Panc1 (cell line): ENCODE data around the gene TUSC7. TPM values are rescaled to one million over a fixed set of nuclear protein-coding genes. Genes with fewer than 3 reads are reported as not detected.

Experiments used
- ATAC-seq: fragments of 200-7000 bp; cut with Tn5 transposase; 2 replicates; pipeline ENCODE4 v1.9.1; 2020; ENCODE audit warnings: mild to moderate bottlenecking, moderate library complexity
- Bru-seq: library from RNA; stranded (reverse); fragments of 400-500 nt; gene quantifications from one replicate; lab custom pipeline; 2021; lab: Mats Ljungman, UMichigan
- BruChase-seq, 2 experiments: library from RNA; stranded (reverse); fragments of 400-500 nt; gene quantifications; one replicate each; lab custom pipeline; 2021; lab: Mats Ljungman, UMichigan
- BruUV-seq: library from RNA; stranded (reverse); fragments of 400-500 nt; replicated peaks from 2 replicates; lab custom pipeline; 2021; lab: Mats Ljungman, UMichigan
- CTCF ChIA-PET: fragments of 300-600 bp; sonication (Branson Sonifier 250); formaldehyde crosslinking; loops from one replicate; lab custom pipeline; 2022; ENCODE audit warnings: antibody characterized with exemption; lab: Charles Lee
- POLR2A ChIA-PET: fragments of 300-600 bp; sonication (Branson Sonifier 250); formaldehyde crosslinking; loops from one replicate; lab custom pipeline; 2022; ENCODE audit warnings: antibody characterized with exemption; lab: Charles Lee
- DNase-seq: peaks from one replicate; pipeline ENCODE4 v3.0.0-alpha.2; 2010; ENCODE audit warnings: low read depth, low spot score
- H3K27ac ChIP-seq: 2 replicates; pipeline ENCODE4 v1.5.1; 2011; ENCODE audit warnings: mild to moderate bottlenecking, low read length, inconsistent platforms
- H3K27me3 ChIP-seq: fragments of 200-500 bp; sonication (Bioruptor generic); 2 replicates; pipeline ENCODE4 v1.6.0; 2014; ENCODE audit warnings: low read length, inconsistent platforms; ENCODE audit not compliant: control insufficient read depth, insufficient read depth
- H3K36me3 ChIP-seq: fragments of 200-500 bp; sonication (Bioruptor generic); 2 replicates; pipeline ENCODE4 v1.5.1; 2014; ENCODE audit warnings: inconsistent platforms, mild to moderate bottlenecking, low read length, moderate library complexity; ENCODE audit not compliant: control insufficient read depth, insufficient read depth
- H3K4me1 ChIP-seq: 2 replicates; pipeline ENCODE4 v1.5.1; 2011; ENCODE audit warnings: inconsistent platforms, mild to moderate bottlenecking, low read length, moderate library complexity; ENCODE audit not compliant: control insufficient read depth, insufficient read depth
- H3K4me3 ChIP-seq, 2 experiments: 2 replicates each; pipeline ENCODE4 v1.5.1; 2011 to 2012; ENCODE audit warnings: low read depth in 2 of 2, low read length in 2 of 2, mild to moderate bottlenecking in 2 of 2, inconsistent platforms in 1 of 2, moderate library complexity in 1 of 2
- H3K9me3 ChIP-seq: fragments of 200-500 bp; sonication (Bioruptor generic); 2 replicates; pipeline ENCODE4 v1.5.1; 2014; ENCODE audit warnings: low read depth, mild to moderate bottlenecking, inconsistent platforms, low read length, moderate library complexity; ENCODE audit not compliant: control insufficient read depth, insufficient read depth
- POLR2AphosphoS5 ChIP-seq: IDR thresholded peaks from 2 replicates; pipeline ENCODE4 v1.6.1; 2012; ENCODE audit warnings: mild to moderate bottlenecking, low read depth, low read length, moderate library complexity
- REST ChIP-seq, 2 experiments: IDR thresholded peaks; 2 replicates each; pipeline ENCODE4 v1.6.1; 2011 to 2012; ENCODE audit warnings: low read depth in 2 of 2, control low read depth in 1 of 2, low read length in 1 of 2, mild to moderate bottlenecking in 1 of 2, moderate library complexity in 1 of 2; ENCODE audit not compliant: insufficient read depth in 1 of 2
- SIN3A ChIP-seq: IDR thresholded peaks from 2 replicates; pipeline ENCODE4 v1.6.1; 2012; ENCODE audit warnings: low read depth, mild to moderate bottlenecking, low read length, moderate library complexity, borderline replicate concordance; ENCODE audit not compliant: insufficient read depth
- TCF7L2 ChIP-seq: IDR thresholded peaks from 2 replicates; pipeline ENCODE4 v1.6.1; 2011; ENCODE audit warnings: mild to moderate bottlenecking, low read depth, low read length, inconsistent platforms
- in situ Hi-C: cut with HindIII; loops from 2 replicates; pipeline ENCODE4 v1.10.0; 2016; ENCODE audit warnings: low sequenced_read_pairs, low pct_unique_long_range_greater_than_20kb
- intact Hi-C: fragments of 100-400 bp; cut with micrococcal nuclease; formaldehyde crosslinking; loops from one replicate; pipeline ENCODE4 v1.10.0; 2022; ENCODE audit not compliant: unreplicated experiment
- long read RNA-seq: library from polyadenylated mRNA; unstranded; transcript quantifications from one replicate; pipeline ENCODE4 v2.0.0, GENCODE V29; 2021; ENCODE audit not compliant: unreplicated experiment
- polyA plus RNA-seq: library from polyadenylated mRNA; unstranded; fragments of >200 nt; gene quantifications from one replicate; pipeline ENCODE4 v1.2.1, GENCODE V29; 2012; ENCODE audit warnings: missing spikeins; ENCODE audit not compliant: insufficient read length
- total RNA-seq: library from RNA; stranded (reverse); gene quantifications from one replicate; pipeline ENCODE4 v1.2.1, GENCODE V29; 2021; ENCODE audit not compliant: unreplicated experiment
- TF ChIP-seq, protein P1 (sequence below): fragments of 450-650 bp; IDR thresholded peaks from 2 replicates; pipeline ENCODE4 v1.5.1; 2017; ENCODE audit warnings: mild to moderate bottlenecking

The TUSC7 gene
- total RNA-seq, result not detected
- not detected for polyA plus RNA-seq
- Bru-seq, nascent RNA, result not detected
- BruChase-seq, experiment 1, labeled RNA remaining after a 2-hour chase, result not detected
- not detected for BruChase-seq, experiment 2, labeled RNA remaining after a 6-hour chase
- long read RNA-seq, result 0 reads

DNA sequence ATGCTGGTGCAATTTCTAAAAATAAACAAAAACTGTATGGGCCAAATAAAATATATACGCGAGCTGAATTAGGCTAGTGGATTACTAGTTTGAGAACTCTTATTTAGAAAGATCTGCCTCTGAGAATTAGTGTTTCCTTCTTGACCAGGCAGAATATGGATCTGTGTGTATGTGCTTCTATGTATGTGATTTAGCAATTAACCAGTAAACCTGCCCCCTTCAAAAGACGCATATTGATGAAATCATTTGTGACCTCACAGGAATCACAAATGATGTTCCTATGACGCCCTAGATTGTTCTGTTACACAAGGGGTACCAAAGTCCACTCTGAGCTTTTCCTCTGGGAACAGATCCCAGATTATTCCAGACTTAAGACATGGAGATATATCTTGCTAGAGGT is at the start of gene TUSC7:
Gene TUSC7 (plus strand): TSS at position 301 of the 400 bp plus-strand sequence.
- no peaks in the 10 kb centered on the region for H3K4me1 ChIP-seq
- in situ Hi-C loops (no loop called here), intact Hi-C loops (no loop called here)
- H3K9me3 ChIP-seq, result no peaks in the 10 kb centered on the region
- ATAC-seq (no peak), DNase-seq (no peak)
- CTCF ChIA-PET, result no interaction called here
- no peak within 1 kb of the TSS for H3K4me3 ChIP-seq
- H3K27ac ChIP-seq, result no peak within 1 kb of the TSS
- H3K27me3 ChIP-seq, result no peaks in the 10 kb centered on the region
- H3K36me3 ChIP-seq, result no peaks in the 10 kb centered on the region
- no TSS peak for BruUV-seq
- TF ChIP-seq REST (IDR thresholded peaks at IDR 0.05; ENCODE audit: insufficient read depth in 1 of 2, low read depth in 2 of 2, low read length in 1 of 2) (no peak), POLR2AphosphoS5 (no peak), SIN3A (no peak), TCF7L2 (no peak)
- TF ChIP-seq, protein P1, sequence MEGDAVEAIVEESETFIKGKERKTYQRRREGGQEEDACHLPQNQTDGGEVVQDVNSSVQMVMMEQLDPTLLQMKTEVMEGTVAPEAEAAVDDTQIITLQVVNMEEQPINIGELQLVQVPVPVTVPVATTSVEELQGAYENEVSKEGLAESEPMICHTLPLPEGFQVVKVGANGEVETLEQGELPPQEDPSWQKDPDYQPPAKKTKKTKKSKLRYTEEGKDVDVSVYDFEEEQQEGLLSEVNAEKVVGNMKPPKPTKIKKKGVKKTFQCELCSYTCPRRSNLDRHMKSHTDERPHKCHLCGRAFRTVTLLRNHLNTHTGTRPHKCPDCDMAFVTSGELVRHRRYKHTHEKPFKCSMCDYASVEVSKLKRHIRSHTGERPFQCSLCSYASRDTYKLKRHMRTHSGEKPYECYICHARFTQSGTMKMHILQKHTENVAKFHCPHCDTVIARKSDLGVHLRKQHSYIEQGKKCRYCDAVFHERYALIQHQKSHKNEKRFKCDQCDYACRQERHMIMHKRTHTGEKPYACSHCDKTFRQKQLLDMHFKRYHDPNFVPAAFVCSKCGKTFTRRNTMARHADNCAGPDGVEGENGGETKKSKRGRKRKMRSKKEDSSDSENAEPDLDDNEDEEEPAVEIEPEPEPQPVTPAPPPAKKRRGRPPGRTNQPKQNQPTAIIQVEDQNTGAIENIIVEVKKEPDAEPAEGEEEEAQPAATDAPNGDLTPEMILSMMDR, result no peak
- POLR2A ChIA-PET, result no interaction called here

DNA sequence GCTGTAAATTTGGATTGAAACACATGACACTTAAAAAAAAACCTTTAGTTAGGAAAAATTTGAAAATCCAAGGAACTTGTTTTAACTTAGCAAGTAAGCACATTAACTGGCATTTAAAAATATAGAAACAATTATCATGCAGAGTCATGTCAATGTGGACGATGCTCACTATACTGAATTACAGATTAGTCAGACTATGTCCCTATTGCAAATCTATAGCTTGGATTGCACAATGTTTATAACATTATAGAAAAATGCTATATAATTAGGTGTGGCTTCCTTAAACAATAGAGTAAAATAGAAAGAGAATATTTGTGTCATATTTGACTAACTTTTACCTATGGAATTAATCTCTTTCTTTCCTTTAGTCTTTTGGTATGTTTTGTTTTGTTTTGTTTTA is 48.4 kb upstream of the TUSC7 start:
- TF ChIP-seq POLR2AphosphoS5 (no peak), REST (IDR thresholded peaks at IDR 0.05; ENCODE audit: insufficient read depth in 1 of 2, low read depth in 2 of 2, low read length in 1 of 2) (no peak), TCF7L2 (no peak), SIN3A (no peak)
- TF ChIP-seq, protein P1, result no peak
- no peaks in the 10 kb centered on the region for H3K4me1 ChIP-seq
- H3K9me3 ChIP-seq, result no peaks in the 10 kb centered on the region
- no TSS peak for BruUV-seq
- no peaks in the 10 kb centered on the region for H3K27me3 ChIP-seq
- intact Hi-C loops (no loop called here), in situ Hi-C loops (no loop called here)
- CTCF ChIA-PET, result no interaction called here
- ATAC-seq (no peak), DNase-seq (no peak)
- no peaks in the 10 kb centered on the region for H3K36me3 ChIP-seq
- no peak overlapping the region for H3K4me3 ChIP-seq
- POLR2A ChIA-PET, result no interaction called here
- H3K27ac ChIP-seq, result no peak overlapping the region
